ENCODE data around the gene PRKD2.

DNA sequence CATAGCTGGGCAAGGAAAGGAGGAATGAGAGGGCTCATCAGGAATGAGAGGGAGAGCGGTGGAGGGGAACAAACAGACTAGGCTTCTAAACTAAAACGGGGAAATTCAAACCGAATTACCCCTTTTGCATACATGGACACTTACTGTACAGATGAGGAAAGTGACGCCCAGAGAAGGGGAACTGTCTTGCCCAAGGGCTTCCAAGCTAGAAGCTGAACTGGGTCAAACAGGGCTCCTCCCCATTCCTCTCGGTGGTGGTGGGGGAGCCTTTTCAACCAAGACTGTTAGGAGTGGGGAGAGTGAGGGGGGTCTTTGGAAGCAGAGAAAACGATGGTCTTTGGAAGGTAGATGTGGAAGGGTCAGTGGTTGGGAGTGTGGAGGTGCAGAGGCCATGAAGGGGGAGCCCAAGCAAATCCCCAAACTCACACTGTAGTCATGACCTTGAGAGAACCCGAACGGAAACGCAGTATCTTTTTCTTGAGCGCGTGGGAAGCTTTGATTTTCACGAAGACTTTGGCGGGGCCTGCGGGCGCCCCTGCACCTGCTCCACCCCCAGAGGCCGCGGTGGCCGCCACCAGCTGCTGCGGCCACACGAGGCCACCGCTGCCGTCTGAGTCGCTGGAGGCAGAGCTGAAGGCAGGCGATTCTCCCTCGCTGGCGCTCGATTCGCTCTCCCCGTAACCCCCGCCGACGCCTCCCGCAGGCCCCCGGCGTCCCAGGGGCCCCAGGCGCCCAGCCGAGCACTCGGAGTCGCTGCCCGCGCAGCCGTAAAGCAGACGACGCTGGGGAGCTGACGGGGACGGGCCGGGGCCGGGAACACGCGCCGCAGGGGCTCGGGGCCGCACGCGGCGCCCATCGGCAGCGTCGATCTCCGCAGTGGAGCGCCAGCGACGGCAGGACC, 68.6 kb downstream of the PRKD2 start:
- no peak for TF ChIP-seq EZH2 (IDR thresholded peaks at IDR 0.05; ENCODE audit: borderline replicate concordance, low read depth, low read length, poor library complexity, severe bottlenecking)
- TF ChIP-seq, protein P1, sequence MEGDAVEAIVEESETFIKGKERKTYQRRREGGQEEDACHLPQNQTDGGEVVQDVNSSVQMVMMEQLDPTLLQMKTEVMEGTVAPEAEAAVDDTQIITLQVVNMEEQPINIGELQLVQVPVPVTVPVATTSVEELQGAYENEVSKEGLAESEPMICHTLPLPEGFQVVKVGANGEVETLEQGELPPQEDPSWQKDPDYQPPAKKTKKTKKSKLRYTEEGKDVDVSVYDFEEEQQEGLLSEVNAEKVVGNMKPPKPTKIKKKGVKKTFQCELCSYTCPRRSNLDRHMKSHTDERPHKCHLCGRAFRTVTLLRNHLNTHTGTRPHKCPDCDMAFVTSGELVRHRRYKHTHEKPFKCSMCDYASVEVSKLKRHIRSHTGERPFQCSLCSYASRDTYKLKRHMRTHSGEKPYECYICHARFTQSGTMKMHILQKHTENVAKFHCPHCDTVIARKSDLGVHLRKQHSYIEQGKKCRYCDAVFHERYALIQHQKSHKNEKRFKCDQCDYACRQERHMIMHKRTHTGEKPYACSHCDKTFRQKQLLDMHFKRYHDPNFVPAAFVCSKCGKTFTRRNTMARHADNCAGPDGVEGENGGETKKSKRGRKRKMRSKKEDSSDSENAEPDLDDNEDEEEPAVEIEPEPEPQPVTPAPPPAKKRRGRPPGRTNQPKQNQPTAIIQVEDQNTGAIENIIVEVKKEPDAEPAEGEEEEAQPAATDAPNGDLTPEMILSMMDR (conservative IDR thresholded peaks at IDR 0.05; ENCODE audit: low read depth, low read length) = no peak

Data from A673 (cell line).